Measurements from ENCODE around the gene WDR26.
"Not testable (repeated sequence)": the region's sequence is repeated elsewhere in the genome, so short reads cannot be mapped to it uniquely, and the experiment has no call there.

Gene WDR26

DNA sequence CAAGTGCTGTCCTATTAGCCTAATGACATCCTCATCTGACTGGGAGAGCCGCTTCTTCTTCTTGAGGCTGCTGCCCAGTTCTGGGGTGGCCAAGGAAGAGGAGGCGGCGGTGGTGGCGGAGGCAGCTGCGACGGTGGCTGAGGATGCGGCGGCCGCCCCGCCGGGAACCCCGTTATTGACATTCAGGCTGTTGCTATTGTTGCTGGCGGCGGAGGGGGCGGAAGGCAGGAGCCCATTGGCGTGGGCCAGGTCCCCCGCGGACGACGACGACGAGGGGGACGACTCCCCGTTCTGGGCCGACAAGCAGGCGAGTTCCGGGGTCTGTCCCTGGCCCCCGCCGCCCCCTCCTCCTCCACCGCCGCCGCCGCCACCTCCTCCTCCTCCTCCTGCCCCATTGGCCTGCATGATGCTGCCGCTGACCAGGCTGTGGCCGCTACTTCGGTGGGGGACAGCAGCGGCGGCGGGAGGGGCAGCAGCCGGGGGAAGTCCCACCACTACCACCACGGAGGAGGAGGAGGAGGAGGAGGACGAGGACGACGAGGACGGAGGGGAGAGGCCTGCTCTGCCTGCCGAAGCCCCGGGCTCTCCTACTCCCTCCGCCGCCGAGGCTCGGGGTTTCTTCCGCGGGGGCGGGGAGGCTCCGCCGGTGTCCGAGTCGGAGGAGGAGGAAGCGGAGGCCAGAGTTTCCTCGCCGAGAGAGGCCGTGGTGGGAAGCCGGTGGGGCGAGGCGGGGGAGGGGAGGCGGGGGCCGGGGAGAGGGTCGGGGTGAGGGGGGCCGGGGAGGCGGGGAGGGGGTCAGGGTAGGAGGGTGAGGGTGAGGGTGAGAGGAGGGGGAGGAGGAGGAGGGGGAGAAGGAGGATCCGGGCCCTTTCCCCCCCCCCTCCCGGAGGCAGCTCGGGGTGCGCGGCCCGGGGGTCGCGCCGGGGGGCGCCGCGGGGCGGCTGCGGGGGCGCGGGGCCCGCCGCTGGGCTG lies 610 bp downstream of the WDR26 start:
- no peak for DNase-seq

DNA sequence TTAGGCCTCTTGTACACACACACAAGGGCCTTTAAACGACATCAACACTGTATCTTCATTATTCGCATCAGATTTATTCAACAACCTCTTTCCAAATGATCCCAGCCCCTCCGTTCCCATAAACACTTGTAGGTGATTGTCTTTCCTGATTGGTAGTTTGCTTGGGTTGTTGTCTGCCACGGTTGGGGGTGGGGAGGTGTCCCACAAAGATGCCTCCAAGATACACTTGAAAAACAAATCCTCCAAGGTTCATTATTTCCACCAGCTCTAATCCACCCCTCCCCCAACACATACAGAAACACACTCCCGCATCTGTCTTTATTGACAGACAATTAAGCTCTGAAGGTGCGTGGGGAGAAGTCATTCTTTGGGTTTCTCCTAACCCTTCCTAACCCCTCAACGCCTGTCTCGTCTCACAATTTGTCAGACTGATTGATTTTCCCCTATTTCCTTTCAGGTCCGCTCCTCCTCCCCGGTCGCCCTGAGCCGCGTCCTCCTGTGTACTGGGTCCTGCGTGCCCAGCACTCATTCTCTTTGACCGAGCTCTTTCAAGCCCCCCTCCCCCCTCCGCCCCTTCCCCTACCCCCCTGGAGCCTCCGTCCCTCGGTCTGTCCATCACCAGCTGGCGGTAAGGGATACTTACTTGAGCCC lies 1.4 kb downstream of the WDR26 start:
- no peak for DNase-seq

DNA sequence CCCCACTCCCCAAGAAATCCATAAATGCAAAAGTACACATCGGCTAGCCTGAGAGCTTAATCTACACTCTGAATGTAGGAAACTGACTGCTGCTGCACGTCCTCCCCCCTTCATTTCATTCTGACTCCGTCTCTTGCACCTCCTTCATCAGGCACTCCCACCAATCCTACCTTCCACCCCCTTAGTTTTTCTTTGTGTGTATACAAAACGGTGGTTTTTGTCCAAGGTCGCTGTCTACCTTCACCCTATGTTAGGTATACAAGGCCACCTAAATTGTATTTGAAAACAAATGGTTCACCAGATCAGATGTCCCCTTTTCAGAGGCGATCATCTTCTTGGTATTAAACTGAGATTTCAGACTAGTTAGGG lies 1.9 kb downstream of the WDR26 start:
- DNase-seq, result no peak

DNA sequence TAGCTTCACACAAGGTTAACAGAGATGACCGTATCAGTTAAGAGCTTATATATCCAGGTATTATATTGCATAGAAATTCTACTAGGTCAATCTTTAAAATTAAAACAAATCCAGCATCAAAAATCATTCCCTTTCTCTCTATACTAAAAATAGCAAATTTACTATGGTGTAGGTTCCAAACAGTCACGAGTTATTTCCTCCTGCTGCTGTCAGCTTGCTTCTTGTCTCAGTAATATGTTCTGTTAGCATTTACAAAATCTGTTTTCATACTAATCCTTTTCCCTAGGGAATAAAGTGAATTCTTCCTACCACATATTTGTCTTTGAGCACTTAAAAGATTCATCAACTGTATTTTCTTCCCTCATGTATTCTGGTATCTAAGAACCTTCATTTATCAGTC lies 2.5 kb downstream of the WDR26 start:
- no peak for DNase-seq

DNA sequence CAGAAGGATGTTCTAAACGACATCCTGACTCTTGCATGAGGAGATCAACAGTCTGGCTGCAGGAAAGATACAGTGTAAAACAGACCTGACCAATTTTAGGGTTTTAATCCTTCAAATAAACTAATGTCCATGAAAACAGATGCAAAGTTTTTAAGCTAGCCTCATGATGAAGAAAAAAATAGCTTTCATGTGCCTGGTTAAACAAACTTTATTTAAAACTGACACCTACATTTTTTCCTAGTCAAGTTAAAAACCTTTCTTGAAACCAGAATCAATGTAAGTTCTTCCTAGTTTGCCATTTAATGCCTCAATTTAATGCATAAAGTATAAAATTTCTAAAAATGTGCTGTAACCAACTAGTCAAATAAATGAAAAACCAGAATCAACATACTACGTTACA lies 2.9 kb downstream of the WDR26 start:
- no peak for DNase-seq

DNA sequence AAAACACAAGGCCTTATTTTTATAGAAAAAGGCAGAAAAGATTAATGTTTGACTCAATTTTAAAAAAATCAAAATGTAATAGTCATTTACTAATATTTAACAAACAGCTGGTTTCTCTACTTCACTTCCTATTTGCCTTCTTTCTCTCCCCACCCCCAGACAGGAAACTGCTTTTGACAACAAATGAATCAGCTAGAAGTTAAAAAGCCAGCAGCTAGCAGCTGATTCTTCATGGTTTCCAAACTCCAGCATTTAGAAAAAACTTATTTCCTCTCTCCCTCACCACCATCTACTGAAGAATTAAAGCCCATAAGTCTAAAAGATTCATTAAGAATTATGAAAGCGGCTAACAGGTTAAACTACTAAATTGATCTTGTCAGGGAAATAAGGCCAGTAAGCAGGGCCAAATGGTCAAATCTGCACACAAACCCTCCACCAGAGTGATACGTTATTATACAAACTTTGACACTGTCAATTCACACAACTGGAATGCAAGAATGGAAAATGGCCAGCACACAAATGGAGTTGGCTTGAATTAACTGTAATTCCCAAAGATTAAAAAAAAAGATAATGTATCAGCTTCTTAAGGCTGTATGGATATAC lies 4.0 kb downstream of the WDR26 start:
- DNase-seq, result no peak

DNA sequence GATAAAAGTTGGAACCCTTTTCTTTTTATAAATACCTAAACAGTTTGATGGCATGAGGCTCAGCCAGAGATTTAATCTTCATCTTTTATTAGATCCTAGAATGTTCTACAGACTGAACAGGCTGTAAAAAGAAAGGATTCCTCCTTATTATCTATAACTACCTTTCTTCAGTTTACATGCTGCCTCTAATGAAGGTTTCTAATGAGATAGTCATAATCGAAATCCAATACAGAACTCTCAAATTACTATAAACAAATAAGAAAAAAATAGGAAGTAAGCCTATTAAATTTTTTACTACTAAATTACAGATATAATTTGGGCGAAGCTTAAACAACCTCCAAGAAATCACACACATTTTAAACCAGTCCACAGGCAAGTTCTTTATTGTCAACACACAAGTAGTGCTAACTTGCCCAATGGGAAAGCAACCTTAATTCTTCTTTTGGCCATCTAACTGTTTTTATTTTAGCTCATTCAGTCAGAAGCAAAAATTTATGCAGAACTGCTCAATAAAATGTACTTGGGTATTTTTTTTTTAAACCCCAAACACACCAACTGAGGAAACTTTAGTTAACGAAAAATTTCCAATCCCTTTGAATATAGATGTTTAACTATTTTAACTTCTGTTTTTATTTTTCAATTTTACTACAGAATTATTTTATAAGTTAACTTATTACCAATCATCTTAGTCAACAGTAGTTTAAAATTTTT lies 4.8 kb downstream of the WDR26 start:
- DNase-seq, result no peak

DNA sequence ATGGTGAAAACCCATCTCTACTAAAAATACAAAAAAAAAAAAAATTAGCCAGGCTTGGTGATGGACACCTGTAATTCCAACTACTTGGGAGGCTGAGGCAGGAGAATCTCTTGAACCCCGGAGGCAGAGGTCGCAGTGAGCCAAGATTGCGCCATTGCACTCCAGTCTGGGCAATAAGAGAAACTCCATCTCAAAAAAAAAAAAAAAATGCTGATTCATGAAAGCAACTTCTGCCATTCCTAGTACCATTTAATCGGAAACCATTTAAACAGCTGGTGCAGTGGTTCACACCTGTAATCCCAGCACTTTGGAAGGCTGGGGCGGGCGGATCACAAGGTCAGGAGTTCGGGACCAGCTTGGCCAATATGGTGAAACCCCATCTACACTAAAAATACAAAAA lies 5.9 kb downstream of the WDR26 start:
- not testable (repeated sequence) for DNase-seq

DNA sequence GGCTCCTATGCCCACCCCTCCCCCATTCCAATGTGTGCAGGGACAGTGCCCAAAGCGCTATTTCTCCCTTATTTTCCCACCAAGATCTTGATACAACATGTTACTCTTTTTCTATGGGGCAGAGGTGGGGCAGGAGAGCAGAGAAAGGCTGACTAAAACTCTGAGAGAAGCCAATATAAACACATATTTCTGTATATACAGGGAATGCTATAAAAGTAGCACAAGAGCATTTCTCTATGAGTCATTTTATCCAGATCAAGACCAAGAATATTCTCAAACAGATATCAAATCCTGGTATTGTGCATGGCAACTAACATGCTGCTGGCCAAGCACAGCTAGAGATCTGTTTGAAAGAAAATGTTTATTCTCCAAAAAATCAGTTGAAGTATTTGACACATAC lies 7.3 kb downstream of the WDR26 start:
- no peak for DNase-seq

DNA sequence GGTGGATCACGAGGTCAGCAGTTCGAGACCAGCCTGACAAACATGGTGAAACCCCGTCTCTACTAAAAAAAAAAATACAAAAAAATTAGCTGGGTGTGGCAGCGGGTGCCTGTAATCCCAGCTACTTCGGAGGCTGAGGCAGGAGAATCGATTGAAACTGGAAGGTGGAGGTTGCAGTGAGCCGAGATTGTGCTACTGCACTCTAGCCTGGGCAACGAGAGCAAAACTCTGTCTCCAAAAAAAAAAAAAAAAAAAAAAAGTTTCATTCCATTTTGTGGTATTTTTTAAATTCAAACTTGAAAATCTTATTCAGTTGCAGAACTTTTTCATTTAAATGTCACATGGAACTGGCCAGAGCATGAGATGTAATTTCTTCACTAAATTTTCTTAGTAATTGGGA lies 7.7 kb downstream of the WDR26 start:
- DNase-seq, result not testable (repeated sequence)

DNA sequence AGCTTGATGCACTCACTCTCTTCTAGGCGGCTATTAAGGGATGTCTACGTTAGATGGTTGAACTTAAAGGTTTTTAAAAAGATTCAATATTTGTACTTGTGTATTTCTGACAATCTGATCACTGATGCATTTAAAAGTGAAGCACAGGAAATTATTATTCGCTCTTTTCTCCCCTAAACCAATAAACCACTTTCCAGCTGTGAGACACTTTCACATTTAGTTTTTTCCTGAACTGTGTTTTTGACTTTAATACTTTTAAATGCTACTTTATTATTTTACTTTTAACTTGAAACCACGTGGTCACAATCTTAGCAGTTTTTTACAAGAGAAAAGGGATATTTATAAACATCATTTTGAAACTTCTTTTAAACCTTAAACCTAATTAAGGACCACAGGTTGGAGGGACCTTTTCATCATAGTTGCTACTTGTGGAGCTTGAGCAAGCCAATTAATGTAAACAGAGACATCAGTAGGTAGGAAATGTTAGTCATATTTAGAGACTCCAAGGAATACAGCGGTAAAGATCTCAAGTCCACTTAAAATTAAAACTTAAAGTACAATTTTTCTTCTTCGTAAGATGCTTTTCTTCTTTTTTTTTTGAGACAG lies 9.2 kb downstream of the WDR26 start:
- no peak for DNase-seq

DNA sequence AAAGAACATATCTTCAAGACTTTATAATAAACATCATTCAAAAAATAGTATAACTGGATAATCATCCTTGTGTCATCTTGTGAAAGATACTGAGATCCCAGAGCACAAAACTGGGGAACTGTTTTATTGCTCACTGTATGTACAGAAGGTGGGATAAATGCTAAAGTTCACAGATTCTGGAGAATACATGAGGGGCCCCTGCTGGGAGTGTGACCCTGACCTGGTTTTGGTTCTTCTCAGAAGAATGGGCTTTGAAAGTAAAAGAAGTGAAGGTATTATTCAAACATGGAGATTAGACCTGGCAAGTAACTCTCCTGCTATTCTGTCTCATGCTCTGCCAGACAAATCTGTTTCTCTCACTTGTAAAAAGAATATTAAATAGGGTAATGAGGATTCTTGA lies 14.5 kb downstream of the WDR26 start:
- no peak for DNase-seq

DNA sequence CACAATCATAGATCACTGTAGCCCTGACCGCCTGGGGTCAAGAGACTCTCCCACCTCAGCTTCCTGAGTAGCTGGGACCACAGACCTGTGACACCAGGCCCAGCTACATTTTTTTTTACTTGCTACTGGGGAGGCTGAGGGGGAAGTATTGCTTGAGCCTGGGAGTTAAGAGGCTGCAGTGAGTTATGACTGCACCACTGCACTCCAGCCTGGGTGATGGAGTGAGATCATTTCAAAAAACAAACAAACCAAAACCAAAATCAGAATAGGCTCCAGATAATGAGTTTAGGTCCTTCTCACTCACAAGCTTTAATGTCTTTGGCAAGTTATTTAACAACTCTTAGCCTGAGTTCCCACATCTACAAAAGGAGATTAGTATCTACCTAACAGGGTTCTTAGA lies 22.8 kb downstream of the WDR26 start:
- DNase-seq, result no peak

DNA sequence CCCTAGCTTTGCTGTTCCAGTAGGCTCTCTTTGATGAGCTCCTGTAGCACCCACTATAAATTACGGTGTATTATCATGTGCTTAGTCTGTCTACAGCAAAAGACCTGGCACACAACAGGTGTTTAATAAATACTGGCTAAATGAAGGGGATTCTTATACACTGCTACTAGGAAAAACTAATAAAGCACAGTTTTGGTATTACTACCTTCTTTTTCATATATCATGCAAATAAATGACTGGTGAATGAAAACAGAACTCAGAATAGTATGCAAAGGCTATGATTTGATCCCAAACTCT lies 26.4 kb downstream of the WDR26 start:
- DNase-seq, result no peak

DNA sequence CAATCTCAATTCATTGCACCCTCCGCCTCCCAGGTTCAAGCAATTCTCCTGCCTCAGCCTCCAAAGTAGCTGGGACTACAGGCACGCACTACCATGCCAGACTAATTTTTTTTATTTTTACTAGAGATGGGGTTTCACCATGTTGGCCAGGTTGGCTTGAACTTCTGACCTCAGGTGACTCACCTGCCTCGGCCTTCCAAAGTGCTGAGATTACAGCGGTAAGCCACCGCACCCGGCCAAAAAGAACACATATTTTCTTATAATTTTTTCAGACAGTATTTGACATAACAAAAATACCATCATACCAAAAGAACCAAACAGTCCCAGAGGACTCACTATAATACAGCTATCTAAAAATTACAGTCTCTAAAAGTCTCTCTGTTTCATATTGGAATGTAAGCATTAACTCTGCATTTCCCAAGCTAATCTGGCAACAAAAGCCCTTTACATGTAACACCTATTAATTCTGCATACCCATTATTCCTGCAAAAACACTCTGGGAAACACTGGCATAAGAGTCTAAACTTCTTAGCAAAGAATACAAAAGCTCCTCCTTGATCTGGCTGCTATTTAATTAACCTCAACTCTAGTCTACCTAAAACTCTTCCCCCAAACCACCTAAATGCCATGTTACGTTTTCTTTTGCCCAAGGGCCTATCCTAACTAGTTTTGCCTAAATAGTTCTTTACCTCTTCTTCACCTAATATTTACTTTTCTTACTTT lies 26.9 kb downstream of the WDR26 start:
- no peak for DNase-seq

DNA sequence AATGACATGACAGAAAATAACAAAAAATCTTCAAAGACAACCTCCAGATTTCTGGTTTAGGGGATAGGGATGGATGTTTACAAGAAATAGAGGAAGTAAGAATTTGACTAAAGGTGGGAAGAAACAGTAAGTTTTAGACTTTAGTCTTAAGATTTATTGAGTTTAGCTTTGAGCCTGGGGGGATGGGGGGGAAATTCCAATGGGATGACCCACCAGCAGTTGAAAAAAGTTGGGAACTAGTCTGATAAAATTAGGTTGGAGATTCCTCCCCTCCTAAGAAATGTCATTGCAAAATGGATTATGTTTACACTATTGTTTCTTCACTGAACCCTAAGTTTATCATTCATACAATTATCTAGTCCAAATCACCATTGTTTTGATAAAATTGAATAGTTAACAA lies 28.4 kb downstream of the WDR26 start:
- DNase-seq, result no peak

DNA sequence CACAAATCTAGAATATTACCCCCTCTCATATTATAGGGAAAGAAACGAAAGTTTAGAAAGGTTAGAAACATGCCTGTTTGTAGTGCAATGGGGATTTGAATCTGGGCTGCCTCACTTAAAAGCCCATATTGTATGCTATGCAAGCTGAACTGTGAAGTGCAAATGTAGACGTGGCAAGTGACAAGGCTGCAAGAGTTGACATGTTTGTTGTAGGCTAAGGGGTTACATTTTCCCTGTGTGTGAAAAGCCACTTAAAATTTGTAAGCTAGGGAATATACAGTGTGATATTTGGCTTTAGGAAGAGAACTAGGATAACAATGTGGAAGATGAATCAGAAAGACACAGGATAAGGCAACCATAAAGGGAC lies 29.0 kb downstream of the WDR26 start:
- DNase-seq, result no peak

DNA sequence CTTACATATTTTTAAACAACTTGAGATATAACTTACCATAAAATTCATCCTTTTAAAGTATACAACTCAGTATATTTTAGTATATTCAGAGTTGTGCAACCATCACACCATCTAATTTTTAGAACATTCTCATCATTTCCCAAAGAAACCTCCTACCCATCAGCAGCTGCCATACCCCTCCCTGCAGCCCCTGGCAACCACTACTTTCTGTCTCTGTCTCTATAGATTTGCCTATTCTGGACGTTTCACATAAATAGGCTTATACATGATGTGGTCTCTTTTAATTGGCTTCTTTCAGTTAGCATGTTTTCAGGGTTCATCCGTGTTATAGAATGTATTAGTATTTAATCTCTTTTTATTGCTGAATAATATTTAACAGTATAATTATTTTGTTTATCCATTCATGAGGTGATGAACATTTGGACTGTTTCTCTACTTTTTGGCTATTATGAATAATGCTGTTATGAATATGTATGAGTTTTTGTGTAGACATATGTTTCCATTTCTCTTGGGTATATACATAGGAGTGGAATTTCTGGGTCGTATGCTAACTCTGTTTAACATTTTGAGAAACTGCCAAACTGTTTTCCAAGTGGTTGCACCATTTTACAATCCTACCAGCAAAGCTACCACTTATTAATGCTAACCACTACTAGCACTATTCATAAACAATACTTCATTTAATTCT lies 29.5 kb downstream of the WDR26 start:
- no peak for DNase-seq

DNA sequence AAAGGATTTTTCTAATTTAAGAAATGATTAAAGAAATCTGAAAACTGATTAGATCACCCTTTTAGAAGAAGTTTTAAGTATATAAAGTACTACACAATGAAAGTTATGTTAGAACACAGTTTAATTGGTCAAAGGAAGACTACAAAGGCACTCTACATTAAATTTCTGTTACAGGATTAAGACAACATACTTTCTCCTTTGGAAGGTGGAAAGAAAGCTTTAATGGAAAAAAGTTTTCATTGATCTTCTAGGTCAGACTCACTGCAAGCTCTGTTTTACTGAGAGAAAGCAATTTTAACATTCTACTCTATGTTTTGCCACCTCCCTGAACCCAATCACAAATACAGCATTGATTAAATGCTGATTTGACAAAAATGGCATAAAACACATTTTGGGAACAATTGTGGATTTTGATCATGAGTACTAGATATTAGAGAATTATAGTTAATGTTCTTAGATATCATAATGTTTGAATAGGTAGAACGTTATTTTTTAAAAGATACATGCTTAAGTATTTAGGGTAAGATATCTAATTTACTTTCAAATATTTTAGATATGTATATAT lies 32.0 kb downstream of the WDR26 start:
- no peak for DNase-seq

DNA sequence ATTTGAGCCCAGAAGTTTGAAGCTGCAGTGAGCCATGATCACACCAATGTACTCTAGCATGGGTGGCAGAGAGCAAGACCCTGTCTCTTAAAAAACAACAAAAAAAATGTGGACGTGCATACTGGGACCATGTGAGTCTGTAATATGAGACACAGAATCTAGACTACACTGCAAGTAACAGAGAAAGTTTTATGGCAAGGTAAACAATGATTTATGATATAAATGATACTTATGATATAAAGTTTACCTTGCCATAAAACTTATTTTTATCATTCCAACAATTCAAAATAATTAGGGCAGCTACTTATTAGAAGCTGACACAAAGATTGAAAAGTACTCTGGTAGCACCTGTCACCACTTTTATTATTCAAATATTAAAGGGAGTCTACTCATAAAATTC lies 34.7 kb downstream of the WDR26 start:
- DNase-seq, result no peak

DNA sequence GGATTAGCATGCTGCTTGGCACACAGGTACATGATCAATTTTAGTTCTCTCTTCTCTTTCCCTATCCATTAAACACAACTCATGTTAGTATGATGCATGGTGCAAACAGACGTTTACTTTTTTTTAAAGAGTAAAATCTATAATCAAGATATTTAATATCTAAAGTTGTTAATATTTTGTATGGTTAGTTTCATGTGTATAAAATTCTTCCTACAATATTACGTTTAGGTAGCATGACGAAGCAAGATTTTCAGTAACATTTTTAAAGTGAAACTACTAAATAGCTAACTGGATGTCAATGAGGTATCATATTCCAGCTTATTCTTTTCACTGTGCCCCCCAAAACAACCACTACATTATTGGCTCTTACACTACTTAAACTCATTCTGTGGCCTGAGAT lies 41.3 kb downstream of the WDR26 start:
- DNase-seq, result no peak
